H1 (cell line): ENCODE data around the gene TSPAN6. TPM values are rescaled to one million over a fixed set of nuclear protein-coding genes. Genes with fewer than 3 reads are reported as not detected.

ENCODE experiments used
- CTCF ChIA-PET: fragments of 300-600 bp; sonication (Branson Sonifier 250); formaldehyde crosslinking; loops from one replicate; lab custom pipeline; 2021; ENCODE audit not compliant: partially characterized antibody; lab: Charles Lee
- POLR2A ChIA-PET: fragments of 300-600 bp; sonication (Branson Sonifier 250); formaldehyde crosslinking; loops from one replicate; lab custom pipeline; 2021; ENCODE audit warnings: inconsistent platforms; ENCODE audit not compliant: partially characterized antibody; lab: Charles Lee
- DNase-seq, 2 experiments: peaks; one replicate each; pipeline versions ENCODE4 v3.0.0 to v3.0.0-alpha.2; 2010 to 2022; ENCODE audit warnings: low spot score in 2 of 2, low read depth in 1 of 2, mixed read lengths in 1 of 2
- FAIRE-seq: peaks from 2 replicates; lab custom pipeline; 2011; peaks lifted over from hg19 to GRCh38; lab: Jason Lieb, UNC
- H2AFZ ChIP-seq: 2 replicates; pipeline ENCODE4 v1.8.1; 2012; ENCODE audit warnings: low read length, inconsistent platforms
- H2AK5ac ChIP-seq: 2 replicates; pipeline ENCODE4 v1.6.1; 2013; ENCODE audit warnings: low read depth, low read length
- H2BK120ac ChIP-seq: replicated peaks from 2 replicates; pipeline ENCODE3; 2013; ENCODE audit warnings: low read depth, low read length, inconsistent platforms
- H2BK12ac ChIP-seq: 2 replicates; pipeline ENCODE4 v1.6.1; 2013; ENCODE audit warnings: low read depth, low read length
- H2BK15ac ChIP-seq: 2 replicates; pipeline ENCODE4 v1.6.1; 2013; ENCODE audit warnings: low read length
- H2BK20ac ChIP-seq: 2 replicates; pipeline ENCODE4 v1.6.1; 2013; ENCODE audit warnings: low read length
- H2BK5ac ChIP-seq: 2 replicates; pipeline ENCODE4 v1.6.1; 2013; ENCODE audit warnings: low read depth, low read length
- H3K14ac ChIP-seq: 2 replicates; pipeline ENCODE4 v1.6.1; 2013; ENCODE audit warnings: inconsistent platforms; ENCODE audit not compliant: insufficient read length
- H3K18ac ChIP-seq: 2 replicates; pipeline ENCODE4 v1.6.1; 2013; ENCODE audit warnings: low read length; ENCODE audit errors: extremely low read depth
- H3K23ac ChIP-seq: 2 replicates; pipeline ENCODE4 v1.6.1; 2013; ENCODE audit warnings: inconsistent platforms; ENCODE audit not compliant: insufficient read length
- H3K23me2 ChIP-seq: 2 replicates; pipeline ENCODE4 v1.6.1; 2013; ENCODE audit warnings: low read depth, low read length
- H3K27ac ChIP-seq: 2 replicates; pipeline ENCODE4 v1.6.1; 2011; ENCODE audit warnings: low read depth, low read length, inconsistent platforms
- H3K27me3 ChIP-seq, 4 experiments: replicated peaks in 1 of 4; 1 replicate in 1 of 4; 2 replicates in 3 of 4; pipeline versions ENCODE4 v1.6.1 to v1.8.1; 2011 to 2013; ENCODE audit warnings: low read length in 3 of 4, mild to moderate bottlenecking in 3 of 4, inconsistent platforms in 2 of 4, mixed read lengths in 2 of 4, moderate library complexity in 1 of 4; ENCODE audit not compliant: control insufficient read depth in 3 of 4, insufficient read depth in 3 of 4; ENCODE audit errors: extremely low read depth in 1 of 4
- H3K36me3 ChIP-seq, 4 experiments: 2 replicates each; pipeline versions ENCODE4 v1.6.1 to v1.8.1; 2011 to 2013; ENCODE audit warnings: mild to moderate bottlenecking in 4 of 4, low read length in 3 of 4, moderate library complexity in 2 of 4, control low read depth in 1 of 4, inconsistent platforms in 1 of 4; ENCODE audit not compliant: insufficient read depth in 4 of 4, control insufficient read depth in 2 of 4
- H3K4ac ChIP-seq: replicated peaks from 2 replicates; pipeline ENCODE3; 2013; ENCODE audit warnings: low read length, low read depth, mixed read lengths, inconsistent platforms; ENCODE audit not compliant: insufficient read length
- H3K4me1 ChIP-seq, 4 experiments: replicated peaks in 1 of 4; 1 replicate in 1 of 4; 2 replicates in 3 of 4; pipeline versions ENCODE4 v1.6.1 to v1.8.1; 2011 to 2013; ENCODE audit warnings: low read length in 3 of 4, inconsistent platforms in 2 of 4, mixed read lengths in 1 of 4; ENCODE audit not compliant: insufficient read depth in 4 of 4, control insufficient read depth in 3 of 4
- H3K4me2 ChIP-seq, 2 experiments: 2 replicates each; pipeline versions ENCODE4 v1.6.1 to v1.8.1; 2011 to 2013; ENCODE audit warnings: low read depth in 2 of 2, low read length in 2 of 2, control low read depth in 1 of 2, inconsistent platforms in 1 of 2, mild to moderate bottlenecking in 1 of 2; ENCODE audit not compliant: insufficient read depth in 1 of 2
- H3K4me3 ChIP-seq, 4 experiments: fragments of 200-600, 300-600 bp in 1 of 4; sonication (generic), shearing (Covaris generic), sonication (Bioruptor Twin) in 1 of 4; 2 replicates each; pipeline versions ENCODE4 v1.5.1 to v1.8.1; 2011 to 2016; ENCODE audit warnings: low read length in 4 of 4, low read depth in 3 of 4, control low read depth in 2 of 4, inconsistent platforms in 2 of 4, mild to moderate bottlenecking in 2 of 4, mixed read lengths in 1 of 4, moderate library complexity in 1 of 4; ENCODE audit not compliant: insufficient read depth in 2 of 4; ENCODE audit errors: extremely low read depth in 1 of 4
- H3K56ac ChIP-seq: replicated peaks from 2 replicates; pipeline ENCODE3; 2013; ENCODE audit warnings: low read depth, mild to moderate bottlenecking, mixed read lengths, low read length, inconsistent platforms; ENCODE audit not compliant: insufficient read length
- H3K79me1 ChIP-seq: 2 replicates; pipeline ENCODE4 v1.6.1; 2013; ENCODE audit warnings: low read depth, low read length, control low read depth
- H3K79me2 ChIP-seq, 2 experiments: 2 replicates each; pipeline versions ENCODE4 v1.6.1 to v1.8.1; 2012 to 2013; ENCODE audit warnings: low read length in 2 of 2, mild to moderate bottlenecking in 2 of 2, inconsistent platforms in 1 of 2; ENCODE audit not compliant: insufficient read depth in 2 of 2, control insufficient read depth in 1 of 2
- H3K9ac ChIP-seq, 4 experiments: replicated peaks in 1 of 4; 1 replicate in 1 of 4; 2 replicates in 3 of 4; pipeline versions ENCODE4 v1.6.1 to v1.8.1; 2011 to 2013; ENCODE audit warnings: low read depth in 3 of 4, low read length in 3 of 4, control low read depth in 2 of 4, mild to moderate bottlenecking in 2 of 4, moderate library complexity in 2 of 4, inconsistent platforms in 1 of 4; ENCODE audit errors: extremely low read depth in 1 of 4
- H3K9me3 ChIP-seq, 2 experiments: 2 replicates each; pipeline versions ENCODE4 v1.6.1 to v1.8.1; 2012 to 2013; ENCODE audit warnings: mild to moderate bottlenecking in 2 of 2, moderate library complexity in 2 of 2, control low read depth in 1 of 2, inconsistent platforms in 1 of 2, low read depth in 1 of 2, low read length in 1 of 2, mixed read lengths in 1 of 2; ENCODE audit not compliant: insufficient read depth in 2 of 2
- H4K20me1 ChIP-seq, 2 experiments: replicated peaks in 1 of 2; 2 replicates each; pipeline versions ENCODE3 to v1.8.1; 2011 to 2013; ENCODE audit warnings: inconsistent platforms in 2 of 2, low read length in 2 of 2, mild to moderate bottlenecking in 1 of 2; ENCODE audit not compliant: insufficient read depth in 2 of 2, control insufficient read depth in 1 of 2
- H4K5ac ChIP-seq: 2 replicates; pipeline ENCODE4 v1.6.1; 2013; ENCODE audit warnings: low read length, low read depth, mixed read lengths, inconsistent platforms; ENCODE audit not compliant: insufficient read length
- H4K8ac ChIP-seq: 2 replicates; pipeline ENCODE4 v1.8.0; 2013; ENCODE audit warnings: mild to moderate bottlenecking, moderate library complexity, low read length, inconsistent platforms; ENCODE audit not compliant: insufficient read depth; ENCODE audit errors: extremely low read depth
- H4K91ac ChIP-seq: replicated peaks from 2 replicates; pipeline ENCODE3; 2013; ENCODE audit warnings: low read length, mixed read lengths, inconsistent platforms; ENCODE audit not compliant: insufficient read length
- ATF2 ChIP-seq: IDR thresholded peaks from 2 replicates; pipeline ENCODE4 v1.6.1; 2012; ENCODE audit warnings: low read length, inconsistent platforms
- BACH1 ChIP-seq: IDR thresholded peaks from 2 replicates; pipeline ENCODE4 v1.6.1; 2012; ENCODE audit warnings: low read length, improper control_type of control experiment
- BCL11A ChIP-seq, 2 experiments: IDR thresholded peaks; one replicate each; pipeline ENCODE4 v1.6.1; 2011; ENCODE audit warnings: low read depth in 2 of 2, low read length in 2 of 2, mild to moderate bottlenecking in 2 of 2
- EGR1 ChIP-seq: IDR thresholded peaks from 2 replicates; pipeline ENCODE4 v1.6.1; 2011; ENCODE audit warnings: low read depth, low read length, borderline replicate concordance
- JUN ChIP-seq: IDR thresholded peaks from 2 replicates; pipeline ENCODE4 v1.6.1; 2011; ENCODE audit warnings: low read depth, mild to moderate bottlenecking, improper control_type of control experiment, low read length
- POLR2AphosphoS5 ChIP-seq: IDR thresholded peaks from 2 replicates; pipeline ENCODE4 v1.6.1; 2011; ENCODE audit warnings: low read depth, low read length
- POU5F1 ChIP-seq: IDR thresholded peaks from 2 replicates; pipeline ENCODE4 v1.6.1; 2011; ENCODE audit warnings: low read depth, mild to moderate bottlenecking, low read length, moderate library complexity
- SIN3A ChIP-seq, 2 experiments: IDR thresholded peaks in 1 of 2; conservative IDR thresholded peaks in 1 of 2; 2 replicates each; pipeline ENCODE4 v1.6.1; 2011 to 2012; ENCODE audit warnings: low read length in 2 of 2, improper control_type of control experiment in 1 of 2, low read depth in 1 of 2, mild to moderate bottlenecking in 1 of 2
- SP1 ChIP-seq: IDR thresholded peaks from 2 replicates; pipeline ENCODE4 v1.6.1; 2011; ENCODE audit warnings: low read depth, low read length
- SP4 ChIP-seq: IDR thresholded peaks from 2 replicates; pipeline ENCODE4 v1.6.1; 2012; ENCODE audit warnings: low read length, inconsistent platforms
- SRF ChIP-seq: IDR thresholded peaks from 2 replicates; pipeline ENCODE4 v1.6.1; 2011; ENCODE audit warnings: mild to moderate bottlenecking, low read depth, low read length, moderate library complexity
- YY1 ChIP-seq: IDR thresholded peaks from 2 replicates; pipeline ENCODE4 v1.6.1; 2011; ENCODE audit warnings: low read depth, mild to moderate bottlenecking, low read length
- WGBS, 2 experiments: shearing (Covaris generic) in 1 of 2; methylation state at CpG; one replicate each; pipeline versions ENCODE4 v1.1.6 to v1.1.7; 2013 to 2015; ENCODE audit warnings: low lambda C conversion rate in 2 of 2, mixed read lengths in 2 of 2, inconsistent platforms in 1 of 2, low coverage in 1 of 2, missing lambda C conversion rate in 1 of 2; ENCODE audit not compliant: insufficient replicate concordance in 2 of 2, insufficient coverage in 1 of 2, insufficient read length in 1 of 2; ENCODE audit errors: extremely low coverage in 1 of 2, missing lambda C conversion rate in 1 of 2; 5-methylcytosine and 5-hydroxymethylcytosine counted together
- polyA plus RNA-seq, 7 experiments: library from polyadenylated mRNA; depleted of rRNA in 3 of 7; stranded (reverse) in 5 of 7; unstranded in 2 of 7; fragments of >200 nt in 5 of 7; fragments of 200-250 nt in 2 of 7; gene quantifications; 1 replicate in 5 of 7; 2 replicates in 1 of 7; 4 replicates in 1 of 7; pipeline versions ENCODE4 v1.2.1 to v1.2.3, GENCODE V29; 2011 to 2013; ENCODE audit warnings: missing spikeins in 2 of 7, mixed read lengths in 2 of 7
- total RNA-seq: library from RNA; stranded (reverse); fragmentation: NEBNext Ultra II Directional; extraction: Animal tissue kit (Norgen Biotek cat#: 25700); gene quantifications from 2 replicates; pipeline ENCODE4 v1.2.1, GENCODE V29; 2021

Gene TSPAN6
- total and polyA plus RNA-seq, 2 of the 8 experiments (the other 6 are each of a cell fraction or from before 2014, with no cell fraction given): 58.1 to 67.7 TPM

- H3K79me1 ChIP-seq: no peaks in the 10 kb centered on the region
- no peak overlapping the region for H3K14ac ChIP-seq
- H2BK5ac ChIP-seq: no peak overlapping the region
- no peak overlapping the region for H4K5ac ChIP-seq
- no peak overlapping the region for H2AK5ac ChIP-seq
- H2BK20ac ChIP-seq: no peak overlapping the region
- no peaks in the 10 kb centered on the region for H4K20me1 ChIP-seq
- no peaks in the 10 kb centered on the region for H3K23me2 ChIP-seq
- no peak overlapping the region for H4K91ac ChIP-seq
- CTCF ChIA-PET: interaction anchor here (0.8 to 1.4 kb wide), 3 partner anchors 11 to 210 kb away, joined by 3 to 7 read pairs (median 3); partner anchors contain the start of gene TSPAN6
- H3K4me3 ChIP-seq: no peak overlapping the region
- H3K27me3 ChIP-seq: no peaks in the 10 kb centered on the region
- no peak overlapping the region for H4K8ac ChIP-seq
- no peak overlapping the region for H3K4ac ChIP-seq
- TF ChIP-seq POU5F1: no peak
- TF ChIP-seq ATF2: no peak
- TF ChIP-seq BACH1: no peak
- no peak for TF ChIP-seq EGR1
- TF ChIP-seq SP4: no peak
- TF ChIP-seq SRF: no peak
- no peak for TF ChIP-seq SIN3A (conservative IDR thresholded peaks at IDR 0.05 in 1 of 2, IDR thresholded peaks at IDR 0.05 in 1 of 2; ENCODE audit: low read depth in 1 of 2, low read length in 2 of 2)
- no peak for TF ChIP-seq YY1
- no peak for TF ChIP-seq BCL11A (IDR thresholded peaks at IDR 0.05; ENCODE audit: low read depth in 2 of 2, low read length in 2 of 2)
- TF ChIP-seq JUN: no peak
- no peak for TF ChIP-seq POLR2AphosphoS5
- TF ChIP-seq SP1: no peak
- no peak for DNase-seq
- H3K36me3 ChIP-seq: no peaks in the 10 kb centered on the region
- H2BK12ac ChIP-seq: no peak overlapping the region
- H3K56ac ChIP-seq: no peak overlapping the region
- H3K79me2 ChIP-seq: no peaks in the 10 kb centered on the region
- no peak overlapping the region for H3K4me2 ChIP-seq
- POLR2A ChIA-PET: no interaction called here
- H3K27ac ChIP-seq: no peak overlapping the region
- no peak overlapping the region for H2AFZ ChIP-seq
- no peak overlapping the region for H2BK120ac ChIP-seq
- no peak for FAIRE-seq
- no peaks in the 10 kb centered on the region for H3K9me3 ChIP-seq
- H3K9ac ChIP-seq: no peak overlapping the region
- H3K4me1 ChIP-seq: no peaks in the 10 kb centered on the region
- H3K23ac ChIP-seq: no peak overlapping the region
- H2BK15ac ChIP-seq: no peak overlapping the region
- 93% methylated on average over 4 of the region's 4 CpGs; no CpG with 5 or more reads in 1 of the 2 experiments for WGBS, 2 experiments
- no peak overlapping the region for H3K18ac ChIP-seq
Observed at GRCh38 chrX:100659431-100660137, 23.0 kb upstream of the TSPAN6 start.
